H1 (cell line): ENCODE data around the gene ARHGAP10.

Experiments used
- BRCA1 ChIP-seq: IDR thresholded peaks from 2 replicates; pipeline ENCODE4 v1.6.1; 2012; ENCODE audit warnings: low read depth, low read length, improper control_type of control experiment
- CHD2 ChIP-seq: IDR thresholded peaks from 2 replicates; pipeline ENCODE4 v1.6.1; 2012; ENCODE audit warnings: low read length, improper control_type of control experiment
- EP300 ChIP-seq, 2 experiments: IDR thresholded peaks; 1 replicate in 1 of 2; 2 replicates in 1 of 2; pipeline ENCODE4 v1.6.1; 2011 to 2012; ENCODE audit warnings: low read depth in 2 of 2, low read length in 2 of 2, mild to moderate bottlenecking in 2 of 2, borderline replicate concordance in 1 of 2, inconsistent platforms in 1 of 2, moderate library complexity in 1 of 2
- HDAC6 ChIP-seq: IDR thresholded peaks from one replicate; pipeline ENCODE4 v1.7.1; 2012; ENCODE audit warnings: low read depth, mild to moderate bottlenecking, inconsistent platforms, low read length, moderate library complexity
- POLR2A ChIP-seq, 2 experiments: IDR thresholded peaks; 1 replicate in 1 of 2; 2 replicates in 1 of 2; pipeline ENCODE4 v1.6.1; 2011; ENCODE audit warnings: low read depth in 2 of 2, low read length in 2 of 2, mild to moderate bottlenecking in 2 of 2; ENCODE audit errors: control extremely low read depth in 1 of 2
- TAF7 ChIP-seq: optimal IDR thresholded peaks from 2 replicates; pipeline ENCODE3; 2011; ENCODE audit warnings: low read depth, mild to moderate bottlenecking, inconsistent platforms, low read length, moderate library complexity, borderline replicate concordance
- YY1 ChIP-seq: IDR thresholded peaks from 2 replicates; pipeline ENCODE4 v1.6.1; 2011; ENCODE audit warnings: low read depth, mild to moderate bottlenecking, low read length
- TF ChIP-seq, protein P1 (sequence below), 3 experiments: IDR thresholded peaks; 1 replicate in 2 of 3; 2 replicates in 1 of 3; pipeline versions ENCODE4 v1.5.1 to v1.6.1; 2011; ENCODE audit warnings: low read length in 3 of 3, mild to moderate bottlenecking in 3 of 3, inconsistent platforms in 2 of 3, low read depth in 1 of 3, moderate library complexity in 1 of 3; ENCODE audit not compliant: insufficient read depth in 1 of 3; ENCODE audit errors: control extremely low read depth in 1 of 3
- TF ChIP-seq, protein P2 (sequence below): IDR thresholded peaks from 2 replicates; pipeline ENCODE4 v1.6.1; 2011; ENCODE audit warnings: low read length, improper control_type of control experiment

DNA sequence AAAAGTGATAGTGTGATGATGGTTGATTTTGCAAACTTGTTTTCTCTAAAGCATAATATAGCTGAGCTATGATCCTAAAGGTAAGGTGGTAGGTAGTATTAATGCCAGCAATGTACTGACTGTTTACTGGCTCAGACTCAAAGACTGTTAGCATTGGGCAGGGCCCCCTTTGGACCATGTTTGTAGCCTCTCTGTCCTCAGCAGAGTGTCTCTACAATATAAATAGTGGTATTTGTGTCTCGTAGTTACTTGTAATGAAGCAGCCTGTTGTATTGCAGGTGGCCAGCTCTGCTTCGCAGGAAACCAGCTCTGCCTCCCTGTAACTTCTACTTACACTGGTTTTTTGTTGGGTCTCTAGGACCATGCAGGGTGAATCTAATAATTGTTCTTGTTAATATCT lies 70.5 kb downstream of the ARHGAP10 start:
- TF ChIP-seq TAF7: no peak
- no peak for TF ChIP-seq CHD2
- TF ChIP-seq, protein P1, sequence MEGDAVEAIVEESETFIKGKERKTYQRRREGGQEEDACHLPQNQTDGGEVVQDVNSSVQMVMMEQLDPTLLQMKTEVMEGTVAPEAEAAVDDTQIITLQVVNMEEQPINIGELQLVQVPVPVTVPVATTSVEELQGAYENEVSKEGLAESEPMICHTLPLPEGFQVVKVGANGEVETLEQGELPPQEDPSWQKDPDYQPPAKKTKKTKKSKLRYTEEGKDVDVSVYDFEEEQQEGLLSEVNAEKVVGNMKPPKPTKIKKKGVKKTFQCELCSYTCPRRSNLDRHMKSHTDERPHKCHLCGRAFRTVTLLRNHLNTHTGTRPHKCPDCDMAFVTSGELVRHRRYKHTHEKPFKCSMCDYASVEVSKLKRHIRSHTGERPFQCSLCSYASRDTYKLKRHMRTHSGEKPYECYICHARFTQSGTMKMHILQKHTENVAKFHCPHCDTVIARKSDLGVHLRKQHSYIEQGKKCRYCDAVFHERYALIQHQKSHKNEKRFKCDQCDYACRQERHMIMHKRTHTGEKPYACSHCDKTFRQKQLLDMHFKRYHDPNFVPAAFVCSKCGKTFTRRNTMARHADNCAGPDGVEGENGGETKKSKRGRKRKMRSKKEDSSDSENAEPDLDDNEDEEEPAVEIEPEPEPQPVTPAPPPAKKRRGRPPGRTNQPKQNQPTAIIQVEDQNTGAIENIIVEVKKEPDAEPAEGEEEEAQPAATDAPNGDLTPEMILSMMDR (IDR thresholded peaks at IDR 0.05; ENCODE audit: control extremely low read depth in 1 of 3, insufficient read depth in 1 of 3, low read depth in 1 of 3, low read length in 3 of 3): no peak
- TF ChIP-seq EP300 (IDR thresholded peaks at IDR 0.05; ENCODE audit: borderline replicate concordance in 1 of 2, low read depth in 2 of 2, low read length in 2 of 2): no peak
- TF ChIP-seq HDAC6: no peak
- no peak for TF ChIP-seq POLR2A (IDR thresholded peaks at IDR 0.05; ENCODE audit: control extremely low read depth in 1 of 2, low read depth in 2 of 2, low read length in 2 of 2)
- TF ChIP-seq BRCA1: no peak
- TF ChIP-seq, protein P2, sequence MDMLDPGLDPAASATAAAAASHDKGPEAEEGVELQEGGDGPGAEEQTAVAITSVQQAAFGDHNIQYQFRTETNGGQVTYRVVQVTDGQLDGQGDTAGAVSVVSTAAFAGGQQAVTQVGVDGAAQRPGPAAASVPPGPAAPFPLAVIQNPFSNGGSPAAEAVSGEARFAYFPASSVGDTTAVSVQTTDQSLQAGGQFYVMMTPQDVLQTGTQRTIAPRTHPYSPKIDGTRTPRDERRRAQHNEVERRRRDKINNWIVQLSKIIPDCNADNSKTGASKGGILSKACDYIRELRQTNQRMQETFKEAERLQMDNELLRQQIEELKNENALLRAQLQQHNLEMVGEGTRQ: no peak
- no peak for TF ChIP-seq YY1
